NCI-H524 (cell line): ENCODE results near the gene SRGAP1.
"Not testable (repeated sequence)": the region's sequence is repeated elsewhere in the genome, so short reads cannot be mapped to it uniquely, and the experiment has no call there.

ENCODE experiments used
- DNase-seq, 2 experiments: peaks; one replicate each; lab custom pipeline; 2025; lab: John Stamatoyannopoulos, UW

Gene SRGAP1

GRCh38 chr12:63838411-63838810 lies 6.1 kb upstream of the SRGAP1 start:
- no peak for DNase-seq

- DNase-seq: no peak
Observed at GRCh38 chr12:63841011-63841410, 3.5 kb upstream of the SRGAP1 start.

- DNase-seq: no peak
Observed at GRCh38 chr12:63841571-63841970, 2.9 kb upstream of the SRGAP1 start.

GRCh38 chr12:63842750-63843149 lies 1.8 kb upstream of the SRGAP1 start:
- DNase-seq: not testable (repeated sequence)

GRCh38 chr12:63843254-63843720 lies 1.2 kb upstream of the SRGAP1 start:
- no peak for DNase-seq

- peak; percentile 87 to 93 for DNase-seq
Observed at GRCh38 chr12:63843721-63844390, 644 bp upstream of the SRGAP1 start.

GRCh38 chr12:63845726-63846125 lies 1.2 kb downstream of the SRGAP1 start:
- DNase-seq: peak in 1 of 2 experiments; percentile 10

- no peak for DNase-seq
Observed at GRCh38 chr12:63846238-63846967, 1.9 kb downstream of the SRGAP1 start.

GRCh38 chr12:63848450-63848849 lies 4.0 kb downstream of the SRGAP1 start:
- no peak for DNase-seq

- no peak for DNase-seq
Observed at GRCh38 chr12:63849106-63849620, 4.7 kb downstream of the SRGAP1 start.

- no peak for DNase-seq
Observed at GRCh38 chr12:63849641-63850040, 5.1 kb downstream of the SRGAP1 start.

GRCh38 chr12:63853978-63854377 lies 9.5 kb downstream of the SRGAP1 start:
- DNase-seq: no peak

- DNase-seq: no peak
Observed at GRCh38 chr12:63855299-63855698, 10.8 kb downstream of the SRGAP1 start.

- no peak for DNase-seq
Observed at GRCh38 chr12:63857771-63858670, 13.5 kb downstream of the SRGAP1 start.

GRCh38 chr12:63859880-63860279 lies 15.4 kb downstream of the SRGAP1 start:
- DNase-seq: not testable (repeated sequence)

GRCh38 chr12:63862187-63862968 lies 17.9 kb downstream of the SRGAP1 start:
- no peak for DNase-seq

GRCh38 chr12:63862969-63863230 lies 18.4 kb downstream of the SRGAP1 start:
- no peak for DNase-seq

- DNase-seq: no peak
Observed at GRCh38 chr12:63863658-63864453, 19.4 kb downstream of the SRGAP1 start.

GRCh38 chr12:63864454-63864706 lies 19.9 kb downstream of the SRGAP1 start:
- no peak for DNase-seq

GRCh38 chr12:63865448-63865847 lies 20.9 kb downstream of the SRGAP1 start:
- no peak for DNase-seq

- DNase-seq: no peak
Observed at GRCh38 chr12:63867053-63867452, 22.6 kb downstream of the SRGAP1 start.
